A549 (cell line): ENCODE measurements around the gene XPR1. TPM values are rescaled to one million over a fixed set of nuclear protein-coding genes. Genes with fewer than 3 reads are reported as not detected.
"Not testable (repeated sequence)": the region's sequence is repeated elsewhere in the genome, so short reads cannot be mapped to it uniquely, and the experiment has no call there.

Experiments used
- ATAC-seq, 2 experiments: fragments of 200-7000 bp in 1 of 2; fragments of >200 bp in 1 of 2; cut with Nextera tagmentation in 1 of 2; cut with Tn5 transposase in 1 of 2; 3 replicates each; pipeline versions ENCODE4 v1.8.0 to v1.9.1; 2018 to 2020; ENCODE audit warnings: mild to moderate bottlenecking in 1 of 2, moderate library complexity in 1 of 2
- CTCF ChIA-PET: fragments of 300-600 bp; sonication (Branson Sonifier 250); formaldehyde crosslinking; extraction: SDS; loops from one replicate; lab custom pipeline; 2021; ENCODE audit warnings: antibody characterized with exemption, inconsistent platforms; lab: Yijun Ruan, JAX
- POLR2A ChIA-PET: fragments of 350-600 bp; formaldehyde crosslinking; extraction: SDS; loops from one replicate; lab custom pipeline; 2021; ENCODE audit warnings: antibody characterized with exemption, inconsistent platforms; lab: Yijun Ruan, JAX
- DNase-seq, 2 experiments: peaks; one replicate each; pipeline versions ENCODE4 v3.0.0 to v3.0.0-alpha.2; 2011 to 2016; ENCODE audit warnings: low read depth in 1 of 2, low spot score in 1 of 2
- FAIRE-seq: peaks from 2 replicates; lab custom pipeline; 2011; peaks lifted over from hg19 to GRCh38; lab: Jason Lieb, UNC
- H3K27ac ChIP-seq, 2 experiments: fragments of >200 bp; sonication (Bioruptor Twin); formaldehyde crosslinking; 3 replicates each; pipeline ENCODE4 v1.5.1; 2016 to 2017
- H3K4me1 ChIP-seq: fragments of >200 bp; sonication (Bioruptor Twin); formaldehyde crosslinking; 3 replicates; pipeline ENCODE4 v1.6.1; 2016
- H3K4me2 ChIP-seq: fragments of >200 bp; sonication (Bioruptor Twin); formaldehyde crosslinking; 3 replicates; pipeline ENCODE4 v1.6.1; 2016
- H3K4me3 ChIP-seq: fragments of >200 bp; sonication (Bioruptor Twin); formaldehyde crosslinking; 3 replicates; pipeline ENCODE4 v1.5.1; 2016
- H3K9me3 ChIP-seq: fragments of >200 bp; sonication (Bioruptor Twin); formaldehyde crosslinking; 3 replicates; pipeline ENCODE4 v1.6.1; 2016
- CBX8 ChIP-seq: fragments of 200-600 bp; sonication (generic); IDR thresholded peaks from 2 replicates; pipeline ENCODE4 v1.6.1; 2016
- E2F6 ChIP-seq: IDR thresholded peaks from 2 replicates; pipeline ENCODE4 v1.6.1; 2012; ENCODE audit warnings: low read depth, borderline replicate concordance
- EHF ChIP-seq: fragments of 250-450 bp; sonication (Bioruptor Pico); IDR thresholded peaks from 2 replicates; pipeline ENCODE4 v1.5.0; 2020; ENCODE audit warnings: mild to moderate bottlenecking
- EP300 ChIP-seq, 2 experiments: fragments of >200 bp; sonication (Bioruptor Twin); formaldehyde crosslinking; IDR thresholded peaks; 2 replicates in 1 of 2; 3 replicates in 1 of 2; pipeline ENCODE4 v1.6.1; 2016 to 2017
- FOSL2 ChIP-seq, 2 experiments: fragments of 450-650 bp in 1 of 2; fragments of >200 bp in 1 of 2; sonication (Bioruptor Twin) in 1 of 2; formaldehyde crosslinking; IDR thresholded peaks; 2 replicates each; pipeline versions ENCODE4 v1.5.0 to v1.6.1; 2016 to 2020; ENCODE audit warnings: mild to moderate bottlenecking in 1 of 2, moderate library complexity in 1 of 2
- FOXS1 ChIP-seq: fragments of 250-450 bp; sonication (Bioruptor Pico); IDR thresholded peaks from 2 replicates; pipeline ENCODE4 v1.5.0; 2020; ENCODE audit warnings: mild to moderate bottlenecking, moderate library complexity
- HDAC2 ChIP-seq: fragments of 200-600 bp; sonication (generic); IDR thresholded peaks from 2 replicates; pipeline ENCODE4 v1.6.1; 2016
- HEYL ChIP-seq: fragments of 250-450 bp; sonication (Bioruptor Pico); IDR thresholded peaks from 2 replicates; pipeline ENCODE4 v1.8.0; 2021; ENCODE audit warnings: mild to moderate bottlenecking, moderate library complexity
- HMGXB4 ChIP-seq: fragments of 250-450 bp; sonication (Bioruptor Pico); IDR thresholded peaks from 2 replicates; pipeline ENCODE4 v1.5.0; 2021; ENCODE audit warnings: mild to moderate bottlenecking, moderate library complexity, borderline replicate concordance
- JUNB ChIP-seq: fragments of >200 bp; sonication (Bioruptor Twin); formaldehyde crosslinking; IDR thresholded peaks from 2 replicates; pipeline ENCODE4 v1.6.1; 2016
- MAX ChIP-seq: IDR thresholded peaks from 2 replicates; pipeline ENCODE4 v1.6.1; 2012
- MYC ChIP-seq: IDR thresholded peaks from 2 replicates; pipeline ENCODE4 v1.6.1; 2012; ENCODE audit warnings: mild to moderate bottlenecking, inconsistent platforms, low read length, improper control_type of control experiment, borderline replicate concordance
- NFE2L2 ChIP-seq: fragments of 150-350 bp; conservative IDR thresholded peaks from 2 replicates; pipeline ENCODE4 v1.6.1; 2014; ENCODE audit warnings: low read length
- NPAS2 ChIP-seq: fragments of 250-450 bp; sonication (Bioruptor Pico); IDR thresholded peaks from 2 replicates; pipeline ENCODE4 v1.8.0; 2022; ENCODE audit warnings: mild to moderate bottlenecking, moderate library complexity, borderline replicate concordance
- POLR2AphosphoS2 ChIP-seq: conservative IDR thresholded peaks from 2 replicates; pipeline ENCODE4 v1.6.1; 2012; ENCODE audit warnings: low read length, improper control_type of control experiment, inconsistent platforms
- RAD21 ChIP-seq, 2 experiments: fragments of >200 bp in 1 of 2; sonication (Bioruptor Twin) in 1 of 2; formaldehyde crosslinking in 1 of 2; IDR thresholded peaks in 1 of 2; conservative IDR thresholded peaks in 1 of 2; 2 replicates in 1 of 2; 3 replicates in 1 of 2; pipeline ENCODE4 v1.6.1; 2012 to 2018; ENCODE audit warnings: inconsistent platforms in 1 of 2
- RARB ChIP-seq: fragments of 250-450 bp; sonication (Bioruptor Pico); IDR thresholded peaks from 2 replicates; pipeline ENCODE4 v1.8.0; 2021; ENCODE audit warnings: mild to moderate bottlenecking, moderate library complexity
- RCOR1 ChIP-seq: fragments of 150-350 bp; IDR thresholded peaks from 2 replicates; pipeline ENCODE4 v1.6.1; 2014; ENCODE audit warnings: antibody characterized with exemption, low read length, low read depth
- REST ChIP-seq: fragments of 200-600 bp; sonication (generic); IDR thresholded peaks from 2 replicates; pipeline ENCODE4 v1.6.1; 2016; ENCODE audit warnings: antibody characterized with exemption, mild to moderate bottlenecking, moderate library complexity
- TFCP2L1 ChIP-seq: fragments of 250-450 bp; sonication (Bioruptor Pico); IDR thresholded peaks from 2 replicates; pipeline ENCODE4 v1.5.0; 2021; ENCODE audit warnings: mild to moderate bottlenecking
- TP53 ChIP-seq: fragments of 250-450 bp; sonication (Bioruptor Pico); IDR thresholded peaks from 2 replicates; pipeline ENCODE4 v1.5.0; 2021; ENCODE audit warnings: mild to moderate bottlenecking, moderate library complexity
- ZNF302 ChIP-seq: fragments of 250-450 bp; sonication (Bioruptor Pico); IDR thresholded peaks from 2 replicates; pipeline ENCODE4 v1.9.0; 2021; ENCODE audit warnings: inconsistent platforms, mild to moderate bottlenecking, moderate library complexity
- WGBS: methylation state at CpG from one replicate; pipeline ENCODE4 v1.1.6; 2017; ENCODE audit errors: missing lambda C conversion rate; 5-methylcytosine and 5-hydroxymethylcytosine counted together
- polyA plus RNA-seq, 4 experiments: library from polyadenylated mRNA; depleted of rRNA in 3 of 4; stranded (reverse); fragments of >200 nt; fragmentation: RNase III in 1 of 4; extraction: RNeasy Plus Mini Kit Qiagen cat#74134 plus additional on column Dnase treatment in 1 of 4; gene quantifications; 2 replicates in 3 of 4; 3 replicates in 1 of 4; pipeline ENCODE4 v1.2.3, GENCODE V29; 2011 to 2017

The XPR1 gene
- polyA plus RNA-seq, 2 of the 4 experiments (the other 2 are of a cell fraction), result 37.5 to 86.1 TPM

- ATAC-seq, result no peak
- CTCF ChIA-PET, result no interaction called here
- 91% methylated on average over 1 of the region's 1 CpG for WGBS
- no peak overlapping the region for H3K4me2 ChIP-seq
- no peak overlapping the region for H3K27ac ChIP-seq
- FAIRE-seq, result no peak
- POLR2A ChIA-PET, result no interaction called here
- peaks cover 8% of the 10 kb centered on the region; the same call in 2 of the 3 replicates for H3K4me1 ChIP-seq
- peaks cover 4% of the 10 kb centered on the region; the same call in 1 of the 3 replicates for H3K9me3 ChIP-seq
- H3K4me3 ChIP-seq, result no peak overlapping the region
- DNase-seq, result no peak
- TF ChIP-seq E2F6 (no peak), NFE2L2 (no peak), RAD21 (conservative IDR thresholded peaks at IDR 0.05 in 1 of 2, IDR thresholded peaks at IDR 0.05 in 1 of 2) (no peak), CBX8 (no peak), JUNB (no peak)
- TF ChIP-seq, all 56 proteins: peak for 0
These were observed 64.5 kb downstream of the XPR1 start for GRCh38 chr1:180696361-180696760.

- H3K27ac ChIP-seq, result no peak overlapping the region
- FAIRE-seq (no peak), DNase-seq (no peak), ATAC-seq (no peak)
- POLR2A ChIA-PET, result no interaction called here
- H3K9me3 ChIP-seq, result peaks cover 6% of the 10 kb centered on the region; the same call in 1 of the 3 replicates
- H3K4me1 ChIP-seq, result no peaks in the 10 kb centered on the region
- CTCF ChIA-PET, result interaction anchor here (0.9 kb wide), 1 partner anchor 109 kb away, joined by 3 read pairs; no protein-coding TSS in a partner anchor
- H3K4me2 ChIP-seq, result no peak overlapping the region
- H3K4me3 ChIP-seq, result no peak overlapping the region
- TF ChIP-seq NPAS2 (no peak), CBX8 (no peak), EHF (no peak), RARB (CRISPR knock-in tag) (no peak), POLR2AphosphoS2 (no peak), ZNF302 (CRISPR knock-in tag) (no peak), TP53 (no peak), TFCP2L1 (no peak), NFE2L2 (no peak), HDAC2 (no peak), RCOR1 (no peak), HEYL (CRISPR knock-in tag) (no peak), REST (no peak), FOSL2 (IDR thresholded peaks at IDR 0.05) (no peak), FOSL2 (CRISPR knock-in tag; IDR thresholded peaks at IDR 0.05) (no peak), EP300 (IDR thresholded peaks at IDR 0.05) (no peak), FOXS1 (CRISPR knock-in tag) (no peak), MAX (no peak), HMGXB4 (no peak), MYC (no peak)
- WGBS, result 98% methylated on average over 1 of the region's 1 CpG
These were observed 66.8 kb downstream of the XPR1 start for GRCh38 chr1:180698580-180698979.

GRCh38 chr1:180702376-180702775 lies 70.6 kb downstream of the XPR1 start:
- 72% methylated on average over 2 of the region's 2 CpGs for WGBS
- ATAC-seq, DNase-seq, CTCF ChIA-PET, H3K9me3 ChIP-seq, H3K27ac ChIP-seq, H3K4me1 ChIP-seq, H3K4me2 ChIP-seq, POLR2A ChIA-PET, H3K4me3 ChIP-seq, FAIRE-seq: not testable (repeated sequence)

GRCh38 chr1:180710746-180711145 lies 78.9 kb downstream of the XPR1 start:
- FAIRE-seq, H3K4me1 ChIP-seq, H3K27ac ChIP-seq, H3K9me3 ChIP-seq, DNase-seq, CTCF ChIA-PET, ATAC-seq, H3K4me2 ChIP-seq, H3K4me3 ChIP-seq: not testable (repeated sequence)
- POLR2A ChIA-PET, result interaction anchor here (1.1 kb wide), 1 partner anchor 17 kb away, joined by 4 read pairs; no protein-coding TSS in a partner anchor
- 100% methylated on average over 2 of the region's 30 CpGs for WGBS

GRCh38 chr1:180711260-180711659 lies 79.4 kb downstream of the XPR1 start:
- FAIRE-seq, H3K4me2 ChIP-seq, H3K4me3 ChIP-seq, DNase-seq, CTCF ChIA-PET, H3K9me3 ChIP-seq, ATAC-seq, H3K27ac ChIP-seq, H3K4me1 ChIP-seq: not testable (repeated sequence)
- POLR2A ChIA-PET, result interaction anchor here (1.1 kb wide), 1 partner anchor 17 kb away, joined by 4 read pairs; no protein-coding TSS in a partner anchor
- 97% methylated on average over 12 of the region's 19 CpGs for WGBS
